ENCODE results near the gene SASH1. TPM values are rescaled to one million over a fixed set of nuclear protein-coding genes. Genes with fewer than 3 reads are reported as not detected.

Gene SASH1
- total RNA-seq, 1 experiment from 2014 or later, result 33.2 TPM

- Histone ChIP-seq H3K27ac (ENCODE audit: insufficient read length, low read depth, low read length) (no peak overlapping the region), H3K79me1 (ENCODE audit: insufficient read depth, low read depth, low read length, poor library complexity, severe bottlenecking) (no peaks in the 10 kb centered on the region), H3K4me1 (ENCODE audit: insufficient read depth, low read length) (no peaks in the 10 kb centered on the region), H3K56ac (ENCODE audit: insufficient read length, low read depth, low read length) (no peak overlapping the region), H2AK5ac (ENCODE audit: insufficient read length, low read length) (no peak overlapping the region), H3K9ac (ENCODE audit: extremely low read depth, insufficient read length, low read length) (no peak overlapping the region), H3K9me3 (ENCODE audit: control insufficient read depth, low read depth, low read length) (no peaks in the 10 kb centered on the region), H2BK12ac (ENCODE audit: insufficient read length, low read depth, low read length) (no peak overlapping the region), H2BK20ac (ENCODE audit: low read depth, low read length, poor library complexity, severe bottlenecking) (no peak overlapping the region), H4K20me1 (ENCODE audit: control insufficient read depth, insufficient read depth, insufficient read length) (no peaks in the 10 kb centered on the region), H2BK120ac (ENCODE audit: low read depth, low read length, poor library complexity, severe bottlenecking) (no peak overlapping the region), H4K8ac (replicated peaks; ENCODE audit: insufficient read length, low read depth, low read length) (no peak overlapping the region), H2BK5ac (ENCODE audit: insufficient read length, low read length) (no peak overlapping the region), H2AFZ (ENCODE audit: low read length) (no peak overlapping the region), H2BK15ac (ENCODE audit: low read depth, low read length) (no peak overlapping the region), H3K23ac (ENCODE audit: insufficient read length, low read depth, low read length) (no peak overlapping the region), H3K4me2 (ENCODE audit: insufficient read depth, insufficient read length, low read length) (no peak overlapping the region), H3K27me3 (ENCODE audit: insufficient read depth, low read length) (peaks cover 3% of the 10 kb centered on the region; the same call in 1 of the 2 replicates), H3T11ph (ENCODE audit: low read length) (no peak overlapping the region), H3K23me2 (ENCODE audit: insufficient read length, low read depth, low read length, poor library complexity, severe bottlenecking) (peaks cover 3% of the 10 kb centered on the region), H3K4ac (ENCODE audit: low read depth, low read length) (no peak overlapping the region), H3K18ac (ENCODE audit: insufficient read length, low read depth, low read length) (no peak overlapping the region), H3K14ac (ENCODE audit: insufficient read depth, low read length) (no peak overlapping the region), H4K91ac (ENCODE audit: insufficient read length, low read depth, low read length) (no peak overlapping the region), H4K5ac (ENCODE audit: insufficient read length, low read depth, low read length) (no peak overlapping the region), H3K79me2 (ENCODE audit: insufficient read depth, low read length) (no peaks in the 10 kb centered on the region)
- DNase-seq, result no peak
- Mint-ChIP-seq H3K9me3 (peaks cover 19 to 22% of the 10 kb centered on the region in 2 experiments; a peak in 4 of 5 replicates), H3K36me3 (ENCODE audit: insufficient read depth in 1 of 3, low read depth in 3 of 3) (peaks cover 8 to 27% (median 10%) of the 10 kb centered on the region in 3 experiments), H3K4me3 (no peak overlapping the region), H3K27me3 (ENCODE audit: low read depth) (peaks cover 25% of the 10 kb centered on the region), H3K27ac (no peak overlapping the region; a peak in 1 of 7 replicates), H3K4me1 (peaks cover 3 to 5% of the 10 kb centered on the region in 2 experiments)
- TF ChIP-seq CTCF (conservative IDR thresholded peaks at IDR 0.05), result no peak
- WGBS (ENCODE audit: extremely low coverage, insufficient read length, low lambda C conversion rate), result no CpG with 5 or more reads among the region's 7 CpGs
Measured at GRCh38 chr6:148557796-148558321, 215.2 kb downstream of the SASH1 start.
